T-helper 2 cell treated with Interferon-gamma antibody and Interleukin-4, amounts not matched to agents 5 μg/mL and 100 μg/mL, for 36 hours (primary cell): ENCODE results near the gene ARMC5.
"Not testable (repeated sequence)": the region's sequence is repeated elsewhere in the genome, so short reads cannot be mapped to it uniquely, and the experiment has no call there.

Source experiments
- DNase-seq: peaks from one replicate; pipeline ENCODE4 v3.0.0; 2021; ENCODE audit warnings: low spot score
- H3K27ac Mint-ChIP-seq: one replicate; pipeline ENCODE4 v1.8.0; 2021; ENCODE audit warnings: mild to moderate bottlenecking, mixed read lengths
- H3K27me3 Mint-ChIP-seq: one replicate; pipeline ENCODE4 v1.8.0; 2021; ENCODE audit warnings: low read depth, mixed read lengths
- H3K36me3 Mint-ChIP-seq: one replicate; pipeline ENCODE4 v1.8.0; 2021; ENCODE audit warnings: low read depth, mixed read lengths
- H3K4me1 Mint-ChIP-seq: one replicate; pipeline ENCODE4 v1.8.0; 2021; ENCODE audit warnings: low read depth, mixed read lengths
- H3K4me3 Mint-ChIP-seq: one replicate; pipeline ENCODE4 v1.8.0; 2022; ENCODE audit warnings: mild to moderate bottlenecking, moderate library complexity, mixed read lengths
- H3K9me3 Mint-ChIP-seq: one replicate; pipeline ENCODE4 v1.8.0; 2021; ENCODE audit warnings: mixed read lengths

Gene ARMC5

GRCh38 chr16:31473264-31473984 lies 14.1 kb downstream of the ARMC5 start:
- Mint-ChIP-seq H3K4me3 (peak overlapping the region; percentile 13), H3K27me3 (peaks cover 40% of the 10 kb centered on the region), H3K36me3 (no peaks in the 10 kb centered on the region), H3K27ac (no peak overlapping the region), H3K4me1 (peaks cover 9% of the 10 kb centered on the region), H3K9me3 (no peaks in the 10 kb centered on the region)
- DNase-seq: no peak

- Mint-ChIP-seq H3K4me1 (peaks cover 9% of the 10 kb centered on the region), H3K9me3 (no peaks in the 10 kb centered on the region), H3K36me3 (no peaks in the 10 kb centered on the region), H3K27ac (no peak overlapping the region), H3K27me3 (peaks cover 40% of the 10 kb centered on the region), H3K4me3 (peak overlapping the region; percentile 7)
- no peak for DNase-seq
Observed at GRCh38 chr16:31474173-31474714, 14.9 kb downstream of the ARMC5 start.

DNA sequence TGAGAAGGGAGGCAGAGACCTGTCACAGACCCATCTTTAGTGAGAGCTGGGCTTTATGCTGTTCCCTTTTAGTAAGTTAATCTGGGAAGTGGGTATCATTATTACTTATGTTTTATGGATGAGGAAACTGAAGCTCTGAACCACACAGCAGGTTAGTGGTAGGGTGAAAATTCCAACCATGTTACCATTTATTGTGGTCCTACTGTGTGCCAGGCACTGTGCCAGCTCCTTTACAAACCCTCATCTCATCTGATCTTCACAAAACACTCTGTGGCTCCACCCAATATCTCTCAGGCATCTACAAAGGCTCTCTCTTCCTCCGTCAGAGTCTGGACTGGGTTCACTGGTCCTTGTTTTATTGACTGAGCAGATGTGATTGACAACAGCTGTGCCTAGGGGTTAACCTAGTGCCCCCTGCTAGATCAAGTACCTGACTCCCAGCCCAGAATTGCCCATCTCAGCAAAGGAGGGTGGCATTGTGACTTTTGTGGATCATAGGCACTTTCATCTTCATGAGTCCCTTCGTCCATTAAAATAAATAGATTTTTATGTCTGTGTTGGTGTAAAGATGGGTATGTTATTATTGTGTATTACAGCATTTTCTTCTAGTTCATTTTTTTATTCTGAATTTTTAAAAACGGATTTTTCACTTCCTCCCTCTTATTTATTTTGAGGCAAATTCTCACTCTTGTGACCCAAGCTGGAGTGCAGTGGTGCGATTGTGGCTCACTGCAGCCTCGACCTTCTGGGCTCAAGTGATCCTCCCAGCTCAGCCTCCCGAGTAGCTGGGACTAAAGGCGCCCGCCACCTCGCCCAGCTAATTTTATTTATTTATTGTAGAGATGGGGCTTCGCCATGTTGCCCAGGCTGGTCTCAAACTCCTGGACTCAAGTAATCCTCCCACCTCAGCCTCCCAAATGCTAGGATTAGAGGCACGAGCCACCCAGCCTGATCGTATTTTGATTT lies 15.8 kb downstream of the ARMC5 start:
- Mint-ChIP-seq H3K27me3 (peaks cover 43% of the 10 kb centered on the region), H3K4me3 (no peak overlapping the region), H3K27ac (no peak overlapping the region), H3K9me3 (no peaks in the 10 kb centered on the region), H3K4me1 (peaks cover 9% of the 10 kb centered on the region), H3K36me3 (no peaks in the 10 kb centered on the region)
- no peak for DNase-seq

DNA sequence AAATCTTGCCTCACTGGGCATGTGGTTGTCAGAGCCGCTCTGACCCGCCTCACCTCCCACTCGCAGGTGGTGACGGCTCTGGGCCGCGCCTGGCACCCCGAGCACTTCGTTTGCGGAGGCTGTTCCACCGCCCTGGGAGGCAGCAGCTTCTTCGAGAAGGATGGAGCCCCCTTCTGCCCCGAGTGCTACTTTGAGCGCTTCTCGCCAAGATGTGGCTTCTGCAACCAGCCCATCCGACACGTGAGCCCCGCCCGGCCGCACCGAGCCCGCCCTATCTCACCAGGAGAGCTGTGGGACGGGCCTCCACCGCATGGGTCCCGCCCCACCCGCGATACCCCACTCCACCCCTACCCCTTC lies 16.6 kb downstream of the ARMC5 start:
- no peaks in the 10 kb centered on the region for H3K9me3 Mint-ChIP-seq
- DNase-seq: no peak
- no peaks in the 10 kb centered on the region for H3K36me3 Mint-ChIP-seq
- peak overlapping the region; percentile 87 for H3K4me3 Mint-ChIP-seq
- H3K27me3 Mint-ChIP-seq: peaks cover 44% of the 10 kb centered on the region
- peak overlapping the region; percentile 41 for H3K27ac Mint-ChIP-seq
- H3K4me1 Mint-ChIP-seq: peaks cover 9% of the 10 kb centered on the region

DNA sequence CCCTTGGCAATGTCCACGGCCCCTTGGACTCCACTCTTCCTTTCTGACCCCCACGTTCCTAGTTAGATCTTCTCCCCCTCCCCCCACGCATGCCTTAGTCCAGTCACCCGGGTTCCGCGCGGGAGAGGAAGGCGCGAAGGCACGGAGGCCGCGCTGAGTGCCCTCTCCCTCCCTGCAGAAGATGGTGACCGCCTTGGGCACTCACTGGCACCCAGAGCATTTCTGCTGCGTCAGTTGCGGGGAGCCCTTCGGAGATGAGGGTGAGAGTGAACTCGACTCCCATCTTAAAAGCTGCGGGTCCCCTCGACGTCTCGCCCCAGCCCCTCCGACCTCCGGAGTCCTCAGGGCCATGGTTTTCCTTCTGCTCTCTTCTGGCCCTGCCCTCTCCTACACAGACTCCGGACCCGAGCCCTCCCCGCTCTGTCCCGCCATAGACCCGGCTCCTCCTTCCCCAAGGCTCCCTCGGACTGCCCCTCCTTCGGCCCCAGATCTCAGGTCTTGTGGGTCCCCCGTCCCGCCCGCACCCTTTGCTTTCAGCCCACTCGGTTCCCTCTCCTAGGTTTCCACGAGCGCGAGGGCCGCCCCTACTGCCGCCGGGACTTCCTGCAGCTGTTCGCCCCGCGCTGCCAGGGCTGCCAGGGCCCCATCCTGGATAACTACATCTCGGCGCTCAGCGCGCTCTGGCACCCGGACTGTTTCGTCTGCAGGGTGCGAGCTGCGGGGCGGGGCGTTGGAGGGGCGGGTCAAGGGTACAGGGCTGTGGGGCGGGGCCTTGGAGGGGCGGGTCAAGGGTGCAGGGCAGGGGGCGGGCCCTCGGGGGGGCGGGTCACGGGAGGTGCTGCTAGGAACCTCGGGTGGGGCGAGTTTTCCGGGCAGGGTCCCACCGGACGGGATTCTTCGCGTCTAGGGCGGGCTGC lies 17.3 kb downstream of the ARMC5 start:
- Mint-ChIP-seq H3K4me3 (peak overlapping the region; percentile 87), H3K36me3 (no peaks in the 10 kb centered on the region), H3K9me3 (no peaks in the 10 kb centered on the region), H3K27me3 (peaks cover 38% of the 10 kb centered on the region), H3K27ac (peak overlapping the region; percentile 74), H3K4me1 (peaks cover 9% of the 10 kb centered on the region)
- DNase-seq: peak; percentile 76

DNA sequence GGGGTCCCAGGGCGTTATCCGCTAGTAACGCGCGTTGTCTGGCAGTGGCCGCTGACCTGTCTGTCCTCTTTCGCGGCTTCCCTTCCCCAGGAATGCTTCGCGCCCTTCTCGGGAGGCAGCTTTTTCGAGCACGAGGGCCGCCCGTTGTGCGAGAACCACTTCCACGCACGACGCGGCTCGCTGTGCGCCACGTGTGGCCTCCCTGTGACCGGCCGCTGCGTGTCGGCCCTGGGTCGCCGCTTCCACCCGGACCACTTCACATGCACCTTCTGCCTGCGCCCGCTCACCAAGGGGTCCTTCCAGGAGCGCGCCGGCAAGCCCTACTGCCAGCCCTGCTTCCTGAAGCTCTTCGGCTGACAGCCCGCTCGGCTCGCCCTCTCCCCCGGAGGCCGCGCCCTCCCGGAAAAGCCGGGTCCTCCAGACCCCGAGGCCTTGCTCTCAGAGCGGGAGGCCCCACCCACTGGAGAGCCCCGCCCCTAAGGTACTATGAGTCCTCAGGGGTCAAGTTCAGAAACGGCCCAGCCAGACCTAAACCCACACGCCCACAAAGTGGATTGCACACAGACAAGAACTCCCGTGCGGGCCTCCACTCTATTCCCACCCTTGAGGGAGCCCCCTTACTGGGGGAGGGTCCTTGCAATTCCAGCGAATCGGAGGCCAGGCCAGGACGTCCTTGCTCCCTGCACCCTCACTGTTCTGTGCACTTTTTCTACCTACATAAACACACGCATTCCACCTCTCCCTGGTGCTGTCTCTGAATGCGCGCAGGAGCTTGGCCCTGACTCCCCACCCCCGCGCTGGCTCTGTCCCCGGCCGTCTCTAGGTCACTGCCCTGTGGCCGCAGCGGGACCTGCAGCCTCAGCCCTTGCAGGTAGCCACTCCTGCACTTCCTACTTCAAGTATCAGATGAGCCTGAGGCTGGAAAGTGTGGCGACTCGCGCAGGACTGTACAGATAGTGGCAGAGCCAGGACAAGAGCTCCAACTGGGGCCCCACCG lies 18.2 kb downstream of the ARMC5 start:
- Mint-ChIP-seq H3K36me3 (no peaks in the 10 kb centered on the region), H3K4me1 (peaks cover 9% of the 10 kb centered on the region), H3K4me3 (peak overlapping the region; percentile 71), H3K27me3 (peaks cover 42% of the 10 kb centered on the region), H3K9me3 (no peaks in the 10 kb centered on the region), H3K27ac (peak overlapping the region; percentile 79)
- no peak for DNase-seq

DNA sequence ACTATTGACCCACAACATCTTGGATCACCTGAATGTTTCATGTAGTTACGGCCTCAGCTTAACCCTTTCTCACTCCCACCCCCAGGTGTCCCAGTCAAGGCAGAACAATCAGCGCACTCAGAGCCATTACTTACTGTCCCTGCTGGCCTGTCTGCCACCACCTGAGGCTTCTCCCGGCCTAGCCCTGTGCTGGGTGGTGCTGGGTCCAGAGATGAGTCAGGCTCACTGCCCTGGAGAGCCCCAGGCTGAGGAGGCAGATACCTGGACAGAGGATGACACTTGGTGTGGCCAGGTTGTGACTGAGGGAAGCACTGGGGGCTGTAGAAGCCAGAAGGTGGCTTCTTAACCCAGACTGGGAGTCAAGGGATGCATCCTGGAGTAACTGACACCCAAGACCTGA lies 19.7 kb downstream of the ARMC5 start:
- Mint-ChIP-seq H3K36me3 (no peaks in the 10 kb centered on the region), H3K27me3 (peaks cover 34% of the 10 kb centered on the region), H3K4me3 (no peak overlapping the region), H3K4me1 (peaks cover 9% of the 10 kb centered on the region), H3K27ac (no peak overlapping the region), H3K9me3 (no peaks in the 10 kb centered on the region)
- DNase-seq: no peak

GRCh38 chr16:31479751-31480150 lies 20.4 kb downstream of the ARMC5 start:
- no peaks in the 10 kb centered on the region for H3K9me3 Mint-ChIP-seq
- H3K27ac Mint-ChIP-seq: no peak overlapping the region
- H3K4me1 Mint-ChIP-seq: peaks cover 9% of the 10 kb centered on the region
- H3K27me3 Mint-ChIP-seq: peaks cover 28% of the 10 kb centered on the region
- no peaks in the 10 kb centered on the region for H3K36me3 Mint-ChIP-seq
- H3K4me3 Mint-ChIP-seq: no peak overlapping the region
- no peak for DNase-seq

- Mint-ChIP-seq H3K36me3 (no peaks in the 10 kb centered on the region), H3K4me3 (no peak overlapping the region), H3K9me3 (no peaks in the 10 kb centered on the region), H3K4me1 (peaks cover 8% of the 10 kb centered on the region), H3K27me3 (peaks cover 27% of the 10 kb centered on the region), H3K27ac (no peak overlapping the region)
- DNase-seq: no peak
Observed at GRCh38 chr16:31480851-31481536, 21.7 kb downstream of the ARMC5 start.

- no peak within 1 kb of the TSS for H3K27ac Mint-ChIP-seq
Observed at GRCh38 chr16:31483081-31483480, 23.8 kb downstream of the ARMC5 start, which contains the start of gene SLC5A2. SLC5A2 (plus strand) TSS chr16:31483123; CDS start chr16:31483137, 14 bp downstream.

DNA sequence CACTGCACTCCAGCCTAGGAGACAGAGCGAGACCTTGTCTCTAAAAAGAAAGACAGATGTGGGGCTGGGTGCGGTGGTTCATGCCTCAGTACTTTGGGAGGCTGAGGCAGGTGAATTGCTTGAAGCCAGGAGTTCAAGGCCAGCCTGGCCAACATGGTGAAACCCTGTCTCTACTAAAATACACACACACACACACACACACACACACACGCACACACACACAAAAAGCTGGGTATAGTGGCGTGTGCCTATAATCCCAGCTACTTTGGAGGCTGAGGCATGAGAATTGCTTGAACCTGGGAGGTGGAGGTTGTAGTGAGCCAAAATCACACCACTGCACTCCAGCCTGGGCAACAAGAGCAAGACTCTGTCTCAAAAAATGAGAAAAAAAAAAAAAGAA lies 24.7 kb downstream of the ARMC5 start:
- H3K36me3 Mint-ChIP-seq, H3K27ac Mint-ChIP-seq, DNase-seq, H3K4me3 Mint-ChIP-seq, H3K4me1 Mint-ChIP-seq, H3K9me3 Mint-ChIP-seq: not testable (repeated sequence)
- H3K27me3 Mint-ChIP-seq: peaks cover 28% of the 10 kb centered on the region

More at GRCh38 chr16:31483081-31483480, 23.8 kb downstream of the ARMC5 start, which contains the start of gene SLC5A2:
- H3K4me3 Mint-ChIP-seq: no peak within 1 kb of the TSS
- H3K9me3 Mint-ChIP-seq: no peaks in the 10 kb centered on the region
- peaks cover 29% of the 10 kb centered on the region for H3K27me3 Mint-ChIP-seq
- no peak for DNase-seq
- H3K36me3 Mint-ChIP-seq: no peaks in the 10 kb centered on the region
- H3K4me1 Mint-ChIP-seq: peaks cover 2% of the 10 kb centered on the region
